Measurements from ENCODE around the gene CNTNAP2.

DNA sequence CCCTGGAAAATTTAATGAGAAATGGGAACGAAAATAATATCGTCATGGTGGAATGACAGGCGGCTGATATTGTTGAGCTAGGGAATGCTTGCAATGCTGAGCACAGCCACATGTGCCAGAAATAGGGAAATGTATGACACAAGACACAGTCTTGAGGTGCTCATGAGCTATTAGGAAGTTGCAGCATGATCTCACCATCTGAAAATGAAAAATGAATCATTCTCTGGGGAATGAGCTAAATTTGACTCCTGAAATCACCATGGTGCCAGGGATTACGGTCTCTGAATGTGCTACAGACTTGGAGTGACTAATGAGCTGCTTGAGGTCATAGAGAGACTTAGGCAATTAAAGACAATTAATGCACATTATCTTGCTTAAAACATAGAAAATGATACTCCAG, 845.0 kb downstream of the CNTNAP2 start:
- TF ChIP-seq, protein P1, sequence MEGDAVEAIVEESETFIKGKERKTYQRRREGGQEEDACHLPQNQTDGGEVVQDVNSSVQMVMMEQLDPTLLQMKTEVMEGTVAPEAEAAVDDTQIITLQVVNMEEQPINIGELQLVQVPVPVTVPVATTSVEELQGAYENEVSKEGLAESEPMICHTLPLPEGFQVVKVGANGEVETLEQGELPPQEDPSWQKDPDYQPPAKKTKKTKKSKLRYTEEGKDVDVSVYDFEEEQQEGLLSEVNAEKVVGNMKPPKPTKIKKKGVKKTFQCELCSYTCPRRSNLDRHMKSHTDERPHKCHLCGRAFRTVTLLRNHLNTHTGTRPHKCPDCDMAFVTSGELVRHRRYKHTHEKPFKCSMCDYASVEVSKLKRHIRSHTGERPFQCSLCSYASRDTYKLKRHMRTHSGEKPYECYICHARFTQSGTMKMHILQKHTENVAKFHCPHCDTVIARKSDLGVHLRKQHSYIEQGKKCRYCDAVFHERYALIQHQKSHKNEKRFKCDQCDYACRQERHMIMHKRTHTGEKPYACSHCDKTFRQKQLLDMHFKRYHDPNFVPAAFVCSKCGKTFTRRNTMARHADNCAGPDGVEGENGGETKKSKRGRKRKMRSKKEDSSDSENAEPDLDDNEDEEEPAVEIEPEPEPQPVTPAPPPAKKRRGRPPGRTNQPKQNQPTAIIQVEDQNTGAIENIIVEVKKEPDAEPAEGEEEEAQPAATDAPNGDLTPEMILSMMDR (IDR thresholded peaks at IDR 0.05): no peak
- TF ChIP-seq POLR2A (IDR thresholded peaks at IDR 0.05): no peak

All from uterus (tissue), 2 donors.